Vagina (tissue), 2 donors: ENCODE results near the gene SYNDIG1.

Source experiments
- POLR2A ChIP-seq, 2 donors: fragments of 450-650 bp; IDR thresholded peaks; one replicate each; pipeline ENCODE4 v1.6.1; 2017; ENCODE audit warnings: antibody characterized with exemption in 2 of 2, mild to moderate bottlenecking in 2 of 2, moderate library complexity in 2 of 2
- TF ChIP-seq, protein P1 (sequence below), 3 experiments: fragments of 450-650 bp in 2 of 3; fragments of 200-600 bp in 1 of 3; sonication (generic) in 1 of 3; IDR thresholded peaks; one replicate each; pipeline ENCODE4 v1.5.1; 2017 to 2019; ENCODE audit warnings: antibody characterized with exemption in 3 of 3, mild to moderate bottlenecking in 2 of 3, moderate library complexity in 2 of 3

- TF ChIP-seq, protein P1, sequence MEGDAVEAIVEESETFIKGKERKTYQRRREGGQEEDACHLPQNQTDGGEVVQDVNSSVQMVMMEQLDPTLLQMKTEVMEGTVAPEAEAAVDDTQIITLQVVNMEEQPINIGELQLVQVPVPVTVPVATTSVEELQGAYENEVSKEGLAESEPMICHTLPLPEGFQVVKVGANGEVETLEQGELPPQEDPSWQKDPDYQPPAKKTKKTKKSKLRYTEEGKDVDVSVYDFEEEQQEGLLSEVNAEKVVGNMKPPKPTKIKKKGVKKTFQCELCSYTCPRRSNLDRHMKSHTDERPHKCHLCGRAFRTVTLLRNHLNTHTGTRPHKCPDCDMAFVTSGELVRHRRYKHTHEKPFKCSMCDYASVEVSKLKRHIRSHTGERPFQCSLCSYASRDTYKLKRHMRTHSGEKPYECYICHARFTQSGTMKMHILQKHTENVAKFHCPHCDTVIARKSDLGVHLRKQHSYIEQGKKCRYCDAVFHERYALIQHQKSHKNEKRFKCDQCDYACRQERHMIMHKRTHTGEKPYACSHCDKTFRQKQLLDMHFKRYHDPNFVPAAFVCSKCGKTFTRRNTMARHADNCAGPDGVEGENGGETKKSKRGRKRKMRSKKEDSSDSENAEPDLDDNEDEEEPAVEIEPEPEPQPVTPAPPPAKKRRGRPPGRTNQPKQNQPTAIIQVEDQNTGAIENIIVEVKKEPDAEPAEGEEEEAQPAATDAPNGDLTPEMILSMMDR (IDR thresholded peaks at IDR 0.05): no peak
- TF ChIP-seq POLR2A (IDR thresholded peaks at IDR 0.05): no peak
These were observed 170.8 kb downstream of the SYNDIG1 start for GRCh38 chr20:24640276-24640675.
